Smooth muscle cell (in vitro differentiated cells): ENCODE data around the gene AGT. TPM values are rescaled to one million over a fixed set of nuclear protein-coding genes. Genes with fewer than 3 reads are reported as not detected.

Experiments used
- DNase-seq: peaks from one replicate; lab custom pipeline; 2025; ENCODE audit not compliant: unreplicated experiment; lab: John Stamatoyannopoulos, UW
- H2AFZ ChIP-seq: fragments of 200-600 bp; sonication (generic); 2 replicates; pipeline ENCODE4 v1.6.0; 2016; ENCODE audit warnings: antibody characterized with exemption, low read depth, mild to moderate bottlenecking
- H3F3A ChIP-seq: fragments of 200-600 bp; sonication (generic); 2 replicates; pipeline ENCODE4 v1.6.0; 2017; ENCODE audit warnings: antibody characterized with exemption, low read depth
- H3K27ac ChIP-seq: fragments of 200-600 bp; sonication (generic); 2 replicates; pipeline ENCODE4 v1.5.1; 2016; ENCODE audit warnings: low read depth, mild to moderate bottlenecking
- H3K27me3 ChIP-seq: fragments of 200-600 bp; sonication (generic); 2 replicates; pipeline ENCODE4 v1.6.1; 2016; ENCODE audit warnings: low read depth, mild to moderate bottlenecking
- H3K36me3 ChIP-seq: fragments of 200-600 bp; sonication (generic); 2 replicates; pipeline ENCODE4 v1.5.1; 2016; ENCODE audit warnings: low read depth
- H3K4me1 ChIP-seq: fragments of 200-600 bp; sonication (generic); 2 replicates; pipeline ENCODE4 v1.5.1; 2016; ENCODE audit warnings: low read depth
- H3K4me2 ChIP-seq: fragments of 200-600 bp; sonication (generic); 2 replicates; pipeline ENCODE4 v1.6.0; 2016; ENCODE audit warnings: mild to moderate bottlenecking
- H3K4me3 ChIP-seq: fragments of 200-600 bp; sonication (generic); 2 replicates; pipeline ENCODE4 v1.5.1; 2016; ENCODE audit warnings: mild to moderate bottlenecking
- H3K79me2 ChIP-seq: fragments of 200-600 bp; sonication (generic); 2 replicates; pipeline ENCODE4 v1.6.0; 2016; ENCODE audit warnings: low read depth, mild to moderate bottlenecking
- H3K9ac ChIP-seq: fragments of 200-600 bp; sonication (generic); 2 replicates; pipeline ENCODE4 v1.6.0; 2016; ENCODE audit warnings: low read depth
- H3K9me3 ChIP-seq: fragments of 200-600 bp; sonication (generic); replicated peaks from 2 replicates; pipeline ENCODE4 v1.5.1; 2016; ENCODE audit warnings: low read depth
- H4K20me1 ChIP-seq: fragments of 200-600 bp; sonication (generic); 2 replicates; pipeline ENCODE4 v1.6.0; 2016; ENCODE audit warnings: low read depth
- CTCF ChIP-seq: fragments of 200-600 bp; sonication (generic); IDR thresholded peaks from 2 replicates; pipeline ENCODE4 v1.5.1; 2017; ENCODE audit warnings: borderline replicate concordance, mild to moderate bottlenecking, antibody characterized with exemption; ENCODE audit not compliant: insufficient read depth, poor library complexity, severe bottlenecking
- WGBS: methylation state at CpG from one replicate; pipeline ENCODE4 v1.1.7; 2016; ENCODE audit warnings: low lambda C conversion rate; 5-methylcytosine and 5-hydroxymethylcytosine counted together
- polyA plus RNA-seq: library from polyadenylated mRNA; unstranded; fragments of >200 nt; fragmentation: Nextera tagmentation; extraction: Ambion mirVana; gene quantifications from 2 replicates; pipeline ENCODE4 v1.2.1, GENCODE V29; 2016
- total RNA-seq: library from RNA; depleted of rRNA; stranded (reverse); fragments of >200 nt; gene quantifications from 2 replicates; pipeline ENCODE4 v1.2.3, GENCODE V29; 2014

The AGT gene
- total and polyA plus RNA-seq, 2 experiments from 2014 or later = 0.31 to 3.0 TPM

- Histone ChIP-seq H3K27me3 (no peaks in the 10 kb centered on the region), H3K4me3 (no peak overlapping the region), H3K9me3 (no peaks in the 10 kb centered on the region), H3K36me3 (no peaks in the 10 kb centered on the region), H3K4me2 (no peak overlapping the region), H3K79me2 (no peaks in the 10 kb centered on the region), H3K27ac (no peak overlapping the region), H4K20me1 (no peaks in the 10 kb centered on the region), H3K9ac (no peak overlapping the region), H3F3A (no peaks in the 10 kb centered on the region), H2AFZ (no peak overlapping the region), H3K4me1 (peaks cover 7% of the 10 kb centered on the region)
- WGBS = 91% methylated on average over 15 of the region's 16 CpGs
- TF ChIP-seq CTCF = no peak
- DNase-seq = no peak
Observed at GRCh38 chr1:230747890-230748800, 34.2 kb upstream of the AGT start.

GRCh38 chr1:230747127-230747730 lies 33.3 kb upstream of the AGT start, which contains the start of gene CAPN9:
Gene CAPN9 (plus strand): TSS chr1:230747388. CDS start chr1:230747497, 109 bp downstream.
- Histone ChIP-seq H3K4me1 (peaks cover 7% of the 10 kb centered on the region), H3K4me2 (no peak within 1 kb of the TSS), H3K79me2 (no peaks in the 10 kb centered on the region), H3K4me3 (no peak within 1 kb of the TSS), H3F3A (no peaks in the 10 kb centered on the region), H4K20me1 (no peaks in the 10 kb centered on the region), H2AFZ (no peak within 1 kb of the TSS), H3K27ac (no peak within 1 kb of the TSS), H3K9ac (no peak within 1 kb of the TSS), H3K9me3 (no peaks in the 10 kb centered on the region), H3K27me3 (no peaks in the 10 kb centered on the region), H3K36me3 (no peaks in the 10 kb centered on the region)
- DNase-seq = no peak
- no peak for TF ChIP-seq CTCF
- 79% methylated on average over 14 of the region's 14 CpGs for WGBS

- Histone ChIP-seq H2AFZ (no peak overlapping the region), H3K4me1 (peaks cover 7% of the 10 kb centered on the region), H3K9ac (no peak overlapping the region), H3K4me3 (no peak overlapping the region), H3K79me2 (no peaks in the 10 kb centered on the region), H3K4me2 (no peak overlapping the region), H4K20me1 (no peaks in the 10 kb centered on the region), H3K27ac (no peak overlapping the region), H3K36me3 (no peaks in the 10 kb centered on the region), H3K27me3 (no peaks in the 10 kb centered on the region), H3K9me3 (no peaks in the 10 kb centered on the region), H3F3A (no peaks in the 10 kb centered on the region)
- WGBS = 92% methylated on average over 4 of the region's 4 CpGs
- no peak for DNase-seq
- no peak for TF ChIP-seq CTCF
Observed at GRCh38 chr1:230746617-230747016, 32.7 kb upstream of the AGT start.
